SK-N-SH treated with all-trans-retinoic acid at 6 μM for 48 hours (cell line): ENCODE data around the gene APLP1.

Source experiments
- ATAC-seq: fragments of 200-7000 bp; cut with Tn5 transposase; 3 replicates; pipeline ENCODE4 v1.9.1; 2020; ENCODE audit warnings: mild to moderate bottlenecking, moderate library complexity
- ARNTL ChIP-seq: fragments of 450-650 bp; formaldehyde crosslinking; IDR thresholded peaks from 2 replicates; pipeline ENCODE4 v1.5.0; 2020; ENCODE audit warnings: low read depth, mild to moderate bottlenecking, moderate library complexity, borderline replicate concordance
- ESRRG ChIP-seq: fragments of 250-450 bp; sonication (Bioruptor Pico); IDR thresholded peaks from 2 replicates; pipeline ENCODE4 v1.6.1; 2021; ENCODE audit warnings: mild to moderate bottlenecking
- ISL1 ChIP-seq: fragments of 250-450 bp; sonication (Bioruptor Pico); IDR thresholded peaks from 2 replicates; pipeline ENCODE4 v2.1.2; 2022; ENCODE audit warnings: mild to moderate bottlenecking, moderate library complexity
- PPARA ChIP-seq: fragments of 250-450 bp; sonication (Bioruptor Pico); IDR thresholded peaks from 2 replicates; pipeline ENCODE4 v1.5.0; 2020; ENCODE audit warnings: mild to moderate bottlenecking, borderline replicate concordance
- SNAI2 ChIP-seq: fragments of 250-450 bp; sonication (Bioruptor Pico); IDR thresholded peaks from 2 replicates; pipeline ENCODE4 v1.5.0; 2020; ENCODE audit warnings: mild to moderate bottlenecking, moderate library complexity
- ZFP3 ChIP-seq: fragments of 250-450 bp; sonication (Bioruptor Pico); IDR thresholded peaks from 2 replicates; pipeline ENCODE4 v1.5.0; 2020; ENCODE audit warnings: mild to moderate bottlenecking, moderate library complexity
- ZNF70 ChIP-seq: fragments of 450-650 bp; formaldehyde crosslinking; IDR thresholded peaks from 2 replicates; pipeline ENCODE4 v1.5.0; 2020; ENCODE audit warnings: mild to moderate bottlenecking, moderate library complexity
- TF ChIP-seq, protein P1 (sequence below): fragments of 250-450 bp; sonication (Bioruptor Pico); IDR thresholded peaks from 2 replicates; pipeline ENCODE4 v1.5.0; 2020; ENCODE audit warnings: mild to moderate bottlenecking, moderate library complexity

Gene APLP1

GRCh38 chr19:35928507-35928906 lies 60.1 kb downstream of the APLP1 start:
- no peak for ATAC-seq
- TF ChIP-seq PPARA (no peak), SNAI2 (CRISPR knock-in tag) (no peak), ZNF70 (CRISPR knock-in tag) (no peak), ESRRG (CRISPR knock-in tag) (no peak), ZFP3 (no peak), ARNTL (CRISPR knock-in tag) (no peak), ISL1 (CRISPR knock-in tag) (no peak)
- TF ChIP-seq, protein P1, sequence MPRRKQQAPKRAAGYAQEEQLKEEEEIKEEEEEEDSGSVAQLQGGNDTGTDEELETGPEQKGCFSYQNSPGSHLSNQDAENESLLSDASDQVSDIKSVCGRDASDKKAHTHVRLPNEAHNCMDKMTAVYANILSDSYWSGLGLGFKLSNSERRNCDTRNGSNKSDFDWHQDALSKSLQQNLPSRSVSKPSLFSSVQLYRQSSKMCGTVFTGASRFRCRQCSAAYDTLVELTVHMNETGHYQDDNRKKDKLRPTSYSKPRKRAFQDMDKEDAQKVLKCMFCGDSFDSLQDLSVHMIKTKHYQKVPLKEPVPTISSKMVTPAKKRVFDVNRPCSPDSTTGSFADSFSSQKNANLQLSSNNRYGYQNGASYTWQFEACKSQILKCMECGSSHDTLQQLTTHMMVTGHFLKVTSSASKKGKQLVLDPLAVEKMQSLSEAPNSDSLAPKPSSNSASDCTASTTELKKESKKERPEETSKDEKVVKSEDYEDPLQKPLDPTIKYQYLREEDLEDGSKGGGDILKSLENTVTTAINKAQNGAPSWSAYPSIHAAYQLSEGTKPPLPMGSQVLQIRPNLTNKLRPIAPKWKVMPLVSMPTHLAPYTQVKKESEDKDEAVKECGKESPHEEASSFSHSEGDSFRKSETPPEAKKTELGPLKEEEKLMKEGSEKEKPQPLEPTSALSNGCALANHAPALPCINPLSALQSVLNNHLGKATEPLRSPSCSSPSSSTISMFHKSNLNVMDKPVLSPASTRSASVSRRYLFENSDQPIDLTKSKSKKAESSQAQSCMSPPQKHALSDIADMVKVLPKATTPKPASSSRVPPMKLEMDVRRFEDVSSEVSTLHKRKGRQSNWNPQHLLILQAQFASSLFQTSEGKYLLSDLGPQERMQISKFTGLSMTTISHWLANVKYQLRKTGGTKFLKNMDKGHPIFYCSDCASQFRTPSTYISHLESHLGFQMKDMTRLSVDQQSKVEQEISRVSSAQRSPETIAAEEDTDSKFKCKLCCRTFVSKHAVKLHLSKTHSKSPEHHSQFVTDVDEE (CRISPR knock-in tag), result no peak
